ENCODE results near the gene UFSP2.
A peak's percentile ranks its signal among the peaks of the same experiment; 100 is the strongest.

UFSP2 gene

GRCh38 chr4:185426960-185427688 lies 1.4 kb upstream of the UFSP2 start:
- no peak for DNase-seq (ENCODE audit: low read depth in 2 of 2)

- DNase-seq (ENCODE audit: low read depth in 2 of 2) = no peak
Measured at GRCh38 chr4:185424905-185425646, 688 bp downstream of the UFSP2 start.

GRCh38 chr4:185421366-185422124 lies 4.2 kb downstream of the UFSP2 start:
- DNase-seq (ENCODE audit: low read depth in 2 of 2) = no peak

- no peak for DNase-seq (ENCODE audit: low read depth in 2 of 2)
Measured at GRCh38 chr4:185416955-185417354, 8.8 kb downstream of the UFSP2 start.

GRCh38 chr4:185412412-185412811 lies 13.4 kb downstream of the UFSP2 start:
- no peak for DNase-seq (ENCODE audit: low read depth in 2 of 2)

- no peak for DNase-seq (ENCODE audit: low read depth in 2 of 2)
Measured at GRCh38 chr4:185411849-185412248, 13.9 kb downstream of the UFSP2 start.

- DNase-seq (ENCODE audit: low read depth in 2 of 2) = no peak
Measured at GRCh38 chr4:185408432-185408831, 17.3 kb downstream of the UFSP2 start.

GRCh38 chr4:185405296-185405999 lies 20.3 kb downstream of the UFSP2 start:
- no peak for DNase-seq (ENCODE audit: low read depth in 2 of 2)

- no peak for DNase-seq (ENCODE audit: low read depth in 2 of 2)
Measured at GRCh38 chr4:185404031-185404430, 21.7 kb downstream of the UFSP2 start.

GRCh38 chr4:185399466-185399865 lies 26.3 kb downstream of the UFSP2 start:
- no peak for DNase-seq (ENCODE audit: low read depth in 2 of 2)

GRCh38 chr4:185398618-185399017 lies 27.1 kb downstream of the UFSP2 start:
- no peak for DNase-seq (ENCODE audit: low read depth in 2 of 2)

GRCh38 chr4:185396724-185397385 lies 28.9 kb downstream of the UFSP2 start, which contains the start of gene ANKRD37:
ANKRD37 (plus strand) TSS chr4:185396841; CDS start chr4:185396924, 83 bp downstream.
- DNase-seq (ENCODE audit: low read depth in 2 of 2) = no peak

GRCh38 chr4:185395956-185396723 lies 29.6 kb downstream of the UFSP2 start:
- DNase-seq (ENCODE audit: low read depth in 2 of 2) = peak; percentile 97

- DNase-seq (ENCODE audit: low read depth in 2 of 2) = no peak
Measured at GRCh38 chr4:185395238-185395955, 30.4 kb downstream of the UFSP2 start, which contains the start of gene LRP2BP. LRP2BP (minus strand) TSS chr4:185395924; CDS start chr4:185378186, 17,738 bp downstream.

GRCh38 chr4:185394568-185395237 lies 31.1 kb downstream of the UFSP2 start:
- DNase-seq (ENCODE audit: low read depth in 2 of 2) = no peak

GRCh38 chr4:185392156-185392555 lies 33.6 kb downstream of the UFSP2 start:
- no peak for DNase-seq (ENCODE audit: low read depth in 2 of 2)

- DNase-seq (ENCODE audit: low read depth in 2 of 2) = no peak
Measured at GRCh38 chr4:185390941-185391340, 34.8 kb downstream of the UFSP2 start.

- no peak for DNase-seq (ENCODE audit: low read depth in 2 of 2)
Measured at GRCh38 chr4:185387957-185388356, 37.8 kb downstream of the UFSP2 start.

- no peak for DNase-seq (ENCODE audit: low read depth in 2 of 2)
Measured at GRCh38 chr4:185384930-185385331, 40.8 kb downstream of the UFSP2 start.
